BLaER1 (cell line): ENCODE measurements around the gene GOLGA6B.

ENCODE experiments used
- H3K27ac ChIP-seq: shearing (Covaris generic); formaldehyde crosslinking; 2 replicates; pipeline ENCODE4 v1.8.1; 2022
- H3K27me3 ChIP-seq: shearing (Covaris generic); formaldehyde crosslinking; 2 replicates; pipeline ENCODE4 v1.8.1; 2022
- H3K36me3 ChIP-seq: shearing (Covaris generic); formaldehyde crosslinking; 2 replicates; pipeline ENCODE4 v1.8.1; 2022
- H3K4me1 ChIP-seq: shearing (Covaris generic); formaldehyde crosslinking; 2 replicates; pipeline ENCODE4 v1.8.1; 2022
- H3K4me2 ChIP-seq: shearing (Covaris generic); formaldehyde crosslinking; 2 replicates; pipeline ENCODE4 v1.8.1; 2022
- H3K4me3 ChIP-seq: shearing (Covaris generic); formaldehyde crosslinking; 2 replicates; pipeline ENCODE4 v1.8.1; 2022
- H3K9ac ChIP-seq: shearing (Covaris generic); formaldehyde crosslinking; 2 replicates; pipeline ENCODE4 v1.8.1; 2022
- H3K9me3 ChIP-seq: shearing (Covaris generic); formaldehyde crosslinking; 2 replicates; pipeline ENCODE4 v1.8.1; 2022
- H4K20me1 ChIP-seq: shearing (Covaris generic); formaldehyde crosslinking; 2 replicates; pipeline ENCODE4 v1.8.1; 2022
- Cebpa-rat ChIP-seq: shearing (Covaris generic); IDR thresholded peaks from 2 replicates; pipeline ENCODE4 v1.8.1; 2022

GOLGA6B gene

DNA sequence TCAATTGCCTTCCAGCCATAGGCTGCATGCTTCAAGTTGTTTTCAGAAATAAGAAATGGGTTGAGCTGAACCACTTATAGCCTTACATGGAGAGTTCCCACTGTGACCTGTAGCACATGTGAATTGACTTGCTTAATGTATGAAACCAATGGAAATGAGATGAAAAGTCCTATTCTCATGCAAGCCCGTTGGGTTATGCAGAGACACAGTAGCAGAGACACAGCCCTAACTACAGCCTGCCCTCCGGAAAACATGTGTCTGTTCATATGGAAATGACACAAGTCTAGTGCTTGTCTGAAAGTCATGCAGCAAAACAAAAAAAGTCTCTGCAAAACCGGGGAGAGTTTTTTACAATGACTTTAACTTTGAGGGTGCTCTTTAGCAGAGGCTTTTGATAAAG is 17.0 kb downstream of the GOLGA6B start:
- Histone ChIP-seq H3K36me3 (no peaks in the 10 kb centered on the region), H3K4me2 (no peak overlapping the region), H3K9ac (no peak overlapping the region), H3K9me3 (no peaks in the 10 kb centered on the region), H3K4me3 (no peak overlapping the region), H4K20me1 (no peaks in the 10 kb centered on the region), H3K27ac (no peak overlapping the region), H3K27me3 (no peaks in the 10 kb centered on the region), H3K4me1 (no peaks in the 10 kb centered on the region)
- TF ChIP-seq Cebpa-rat: no peak

DNA sequence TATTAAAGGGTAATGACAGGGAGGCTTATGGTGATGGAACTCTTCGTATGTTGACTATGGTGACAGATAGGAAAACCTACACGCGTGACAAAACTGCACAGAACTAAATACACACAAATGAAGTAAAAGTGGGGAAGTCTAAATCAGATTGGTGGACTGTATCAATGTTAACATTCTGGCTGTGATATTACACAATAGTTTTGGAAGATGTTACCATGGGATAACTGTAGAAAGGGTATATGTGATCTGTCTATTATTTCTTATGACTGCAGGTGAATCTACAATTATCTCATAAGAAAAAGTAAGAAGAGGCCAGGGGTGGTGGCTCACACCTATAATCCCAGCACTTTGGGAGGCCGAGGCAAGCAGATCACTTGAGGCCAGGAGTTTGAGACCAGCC is 22.3 kb downstream of the GOLGA6B start:
- Histone ChIP-seq H3K9me3 (no peaks in the 10 kb centered on the region), H3K4me3 (no peak overlapping the region), H3K27ac (no peak overlapping the region), H3K9ac (no peak overlapping the region), H4K20me1 (no peaks in the 10 kb centered on the region), H3K27me3 (no peaks in the 10 kb centered on the region), H3K36me3 (no peaks in the 10 kb centered on the region), H3K4me2 (no peak overlapping the region), H3K4me1 (peaks cover 9% of the 10 kb centered on the region; the same call in 1 of the 2 replicates)
- peak; percentile 20; the same call in 1 of the 2 replicates for TF ChIP-seq Cebpa-rat

DNA sequence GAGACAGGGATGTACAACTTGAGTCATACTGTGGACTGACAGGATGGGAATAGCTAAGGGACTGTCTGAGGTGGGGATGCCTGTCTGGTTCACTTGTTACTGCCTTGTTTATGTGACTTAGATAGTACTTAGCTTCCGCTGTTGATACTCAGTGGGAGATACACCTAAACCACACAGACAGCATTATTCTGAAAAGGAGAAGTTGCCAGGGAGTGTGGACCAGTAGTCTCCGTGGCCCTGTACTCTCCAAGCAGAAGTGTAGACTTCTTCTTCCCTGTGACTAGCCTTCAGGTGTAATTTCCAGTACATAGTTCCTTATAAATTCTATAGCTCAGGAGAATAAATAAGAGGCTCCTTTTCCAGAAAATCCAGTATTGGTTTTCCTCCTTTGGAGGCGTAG is 26.4 kb downstream of the GOLGA6B start:
- Histone ChIP-seq H3K36me3 (no peaks in the 10 kb centered on the region), H3K4me2 (no peak overlapping the region), H3K9ac (no peak overlapping the region), H3K4me1 (peaks cover 20% of the 10 kb centered on the region), H3K27me3 (no peaks in the 10 kb centered on the region), H3K27ac (no peak overlapping the region), H4K20me1 (no peaks in the 10 kb centered on the region), H3K9me3 (no peaks in the 10 kb centered on the region), H3K4me3 (no peak overlapping the region)
- TF ChIP-seq Cebpa-rat: no peak

DNA sequence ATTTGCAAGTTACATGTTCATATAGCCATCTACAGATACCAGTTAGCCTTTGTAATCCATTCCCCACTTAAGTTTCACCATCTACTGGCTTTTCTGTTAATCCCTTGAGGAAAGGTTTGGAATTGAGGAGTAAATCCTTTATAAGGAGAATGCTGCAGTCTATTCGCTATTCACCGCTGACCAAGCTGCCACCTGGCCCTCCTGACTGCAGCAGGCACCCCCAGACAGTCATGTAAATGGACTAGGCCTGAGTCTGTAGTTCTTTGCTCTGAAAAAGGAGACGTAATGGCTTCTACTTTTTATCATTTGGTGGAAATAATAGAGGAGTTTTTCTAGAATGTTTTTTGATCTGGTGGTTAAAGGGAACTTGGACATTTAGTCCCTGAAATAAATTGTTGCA is 28.3 kb downstream of the GOLGA6B start:
- no peak for TF ChIP-seq Cebpa-rat
- Histone ChIP-seq H3K9me3 (no peaks in the 10 kb centered on the region), H4K20me1 (no peaks in the 10 kb centered on the region), H3K27me3 (no peaks in the 10 kb centered on the region), H3K9ac (no peak overlapping the region), H3K4me3 (no peak overlapping the region), H3K36me3 (no peaks in the 10 kb centered on the region), H3K27ac (no peak overlapping the region), H3K4me1 (peaks cover 32% of the 10 kb centered on the region), H3K4me2 (no peak overlapping the region)

DNA sequence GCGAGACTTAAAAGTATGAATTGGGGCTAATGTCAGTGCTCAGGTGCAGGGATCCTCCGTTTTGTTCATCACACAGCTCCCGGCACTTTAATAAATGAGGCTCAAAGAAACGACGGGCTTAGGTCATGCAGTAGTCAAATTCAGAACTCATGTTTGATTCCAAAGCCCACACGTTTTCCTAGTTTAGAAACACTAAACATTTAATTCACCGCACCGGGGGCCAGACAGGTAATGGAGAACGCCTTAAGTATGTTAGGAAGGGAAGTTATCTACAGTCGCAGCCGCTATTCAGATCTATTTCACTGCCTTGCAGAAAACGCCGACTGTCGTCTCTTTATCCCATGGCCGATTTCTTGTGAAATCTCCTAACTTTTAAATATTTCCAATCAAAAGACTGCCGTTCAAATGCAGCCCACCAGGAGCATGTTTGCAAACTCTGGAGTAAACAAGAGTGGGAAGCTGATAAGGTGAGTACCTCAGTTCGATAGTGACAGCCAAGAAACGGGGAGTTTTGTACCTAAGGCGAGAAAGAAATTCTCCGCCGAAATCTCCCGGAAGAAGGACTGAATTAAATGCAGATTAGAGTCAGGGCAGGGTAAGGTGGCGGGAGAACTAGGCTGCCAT is 30.9 kb downstream of the GOLGA6B start:
- Histone ChIP-seq H3K9ac (peak overlapping the region; percentile 76), H3K4me2 (peak overlapping the region; percentile 86), H3K27me3 (no peaks in the 10 kb centered on the region), H3K9me3 (no peaks in the 10 kb centered on the region), H3K27ac (peak overlapping the region; percentile 64), H3K4me1 (peaks cover 24% of the 10 kb centered on the region), H3K4me3 (peak overlapping the region; percentile 70), H4K20me1 (no peaks in the 10 kb centered on the region), H3K36me3 (no peaks in the 10 kb centered on the region)
- TF ChIP-seq Cebpa-rat: no peak

DNA sequence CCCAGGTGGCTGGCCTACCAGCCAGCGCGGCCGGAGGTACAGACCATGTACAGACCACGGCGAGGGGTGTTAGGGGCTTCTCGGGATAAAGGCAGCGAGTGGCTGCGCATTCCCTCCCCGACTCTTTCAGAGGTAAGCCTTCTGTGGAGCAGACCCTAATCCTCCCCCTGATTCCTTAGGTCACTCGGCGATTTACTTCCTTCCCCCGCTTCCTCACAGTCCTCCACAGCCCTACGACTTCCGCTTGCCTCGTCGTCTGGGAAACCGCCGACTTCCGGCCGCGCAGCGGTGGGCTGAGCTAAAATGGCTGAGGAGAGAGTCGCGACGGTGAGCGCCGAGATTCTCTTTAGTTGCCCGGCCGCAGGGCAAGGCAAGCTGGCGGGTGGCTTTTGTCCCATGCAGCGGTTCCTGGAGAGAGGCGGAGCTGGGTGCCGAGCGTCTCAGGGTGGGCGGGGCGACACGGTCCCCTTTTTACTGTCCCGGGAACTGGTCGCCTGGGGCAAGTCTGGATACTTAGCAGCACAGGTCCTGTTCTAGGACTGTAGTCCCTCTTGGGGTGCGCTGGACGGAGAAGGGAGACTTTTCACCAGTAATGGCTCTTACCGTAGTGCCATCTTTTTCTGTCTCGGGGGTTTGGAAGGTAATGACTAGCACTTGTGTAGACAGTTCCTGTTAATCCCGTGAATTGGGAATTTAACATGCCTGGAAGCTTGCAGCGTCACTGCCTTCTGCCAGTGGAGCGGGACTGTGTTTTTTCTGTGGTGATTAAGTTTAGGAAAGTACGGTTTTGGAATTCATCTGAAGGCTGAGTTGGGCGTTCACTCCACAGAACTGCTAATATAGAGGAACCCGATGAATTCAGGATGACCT is 31.7 kb downstream of the GOLGA6B start, which contains the start of the genes BBS4 and HIGD2B:
Gene BBS4, plus strand, starts transcription at position 283 of the 870 bp plus-strand sequence. Its CDS starts 21 bp downstream, at position 304.
Gene HIGD2B, minus strand, starts transcription at position 258 of the 870 bp plus-strand sequence. CDS start 9,808 bp downstream, outside the sequence.
- Histone ChIP-seq H3K4me1 (peaks cover 29% of the 10 kb centered on the region), H3K4me2 (peak within 1 kb of the TSS; percentile 86), H4K20me1 (no peaks in the 10 kb centered on the region), H3K27me3 (no peaks in the 10 kb centered on the region), H3K9ac (peak within 1 kb of the TSS; percentile 76), H3K27ac (peak within 1 kb of the TSS; percentile 64), H3K9me3 (no peaks in the 10 kb centered on the region), H3K4me3 (peak within 1 kb of the TSS; percentile 70), H3K36me3 (no peaks in the 10 kb centered on the region)
- no peak for TF ChIP-seq Cebpa-rat

DNA sequence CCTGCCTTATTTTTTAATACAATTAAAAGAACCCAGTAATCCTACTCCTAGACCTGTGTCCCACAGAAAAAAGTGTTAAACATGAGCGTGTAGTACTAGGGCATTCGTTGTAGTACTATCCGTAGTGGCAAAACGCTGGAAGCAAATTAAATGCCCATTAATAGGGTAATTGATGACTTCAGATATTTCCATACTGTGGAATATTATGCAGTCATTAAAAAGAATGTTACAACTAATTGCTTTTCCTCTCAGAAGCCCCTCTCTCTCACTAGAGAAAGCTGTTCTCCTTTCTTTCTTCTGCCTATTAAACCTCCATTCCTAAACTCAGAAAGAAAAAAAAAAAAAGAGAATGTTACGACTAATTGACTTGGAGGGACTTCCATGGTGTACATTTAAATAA is 34.2 kb downstream of the GOLGA6B start:
- TF ChIP-seq Cebpa-rat: no peak
- Histone ChIP-seq H3K27ac (no peak overlapping the region), H3K4me1 (peaks cover 32% of the 10 kb centered on the region), H3K27me3 (no peaks in the 10 kb centered on the region), H3K9me3 (no peaks in the 10 kb centered on the region), H4K20me1 (no peaks in the 10 kb centered on the region), H3K36me3 (no peaks in the 10 kb centered on the region), H3K9ac (no peak overlapping the region), H3K4me3 (no peak overlapping the region), H3K4me2 (no peak overlapping the region)

DNA sequence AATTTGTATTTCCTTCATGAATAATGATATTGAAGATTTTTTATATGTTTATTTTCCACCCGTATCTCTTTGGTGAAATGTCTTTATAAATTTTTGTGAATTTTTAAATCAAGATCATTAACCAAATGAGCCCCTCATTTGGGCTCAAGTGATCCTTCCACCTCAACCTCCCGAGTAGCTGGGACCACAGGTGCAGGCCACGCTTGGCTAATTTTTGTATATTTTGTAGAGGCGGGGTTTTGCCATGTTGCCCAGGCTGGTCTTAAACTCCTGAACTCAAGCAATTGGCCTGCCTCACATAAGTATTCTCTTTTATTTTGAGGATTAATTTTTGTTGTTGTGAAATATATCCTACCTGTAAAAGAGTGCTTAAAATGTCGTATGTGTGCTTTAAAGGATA is 36.4 kb downstream of the GOLGA6B start:
- Histone ChIP-seq H3K9me3 (no peaks in the 10 kb centered on the region), H3K4me1 (peaks cover 20% of the 10 kb centered on the region), H3K27ac (no peak overlapping the region), H3K4me2 (0 out of 2 replicates have a peak overlapping the region, but pooled peaks have one; percentile 24), H3K36me3 (no peaks in the 10 kb centered on the region), H3K4me3 (no peak overlapping the region), H3K9ac (no peak overlapping the region), H4K20me1 (no peaks in the 10 kb centered on the region), H3K27me3 (no peaks in the 10 kb centered on the region)
- no peak for TF ChIP-seq Cebpa-rat

DNA sequence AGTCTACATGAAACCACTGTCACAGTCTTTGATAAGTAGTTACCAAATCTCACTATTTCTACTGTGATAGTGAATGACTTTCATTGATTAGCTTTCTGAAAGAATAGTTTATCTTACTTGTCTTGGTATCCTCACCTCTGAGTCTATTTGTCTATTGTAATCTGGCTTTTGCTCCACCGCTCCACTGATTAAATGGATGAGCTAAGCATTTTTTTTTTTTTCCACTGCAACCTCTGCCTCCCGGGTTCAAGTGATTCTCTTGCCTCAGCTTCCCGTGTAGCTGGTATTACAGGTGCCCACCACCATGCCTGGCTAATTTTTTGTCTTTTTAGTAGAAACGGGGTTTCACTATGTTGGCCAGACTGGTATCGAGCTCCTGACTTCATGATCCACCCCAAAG is 44.4 kb downstream of the GOLGA6B start:
- no peak for TF ChIP-seq Cebpa-rat
- no peak overlapping the region for H3K27ac ChIP-seq
- H3K4me1 ChIP-seq: no peaks in the 10 kb centered on the region
- H3K9me3 ChIP-seq: no peaks in the 10 kb centered on the region
- H4K20me1 ChIP-seq: no peaks in the 10 kb centered on the region
- no peak overlapping the region for H3K4me2 ChIP-seq
- no peaks in the 10 kb centered on the region for H3K36me3 ChIP-seq
- H3K27me3 ChIP-seq: no peaks in the 10 kb centered on the region
- no peak overlapping the region for H3K4me3 ChIP-seq
- no peak overlapping the region for H3K9ac ChIP-seq

DNA sequence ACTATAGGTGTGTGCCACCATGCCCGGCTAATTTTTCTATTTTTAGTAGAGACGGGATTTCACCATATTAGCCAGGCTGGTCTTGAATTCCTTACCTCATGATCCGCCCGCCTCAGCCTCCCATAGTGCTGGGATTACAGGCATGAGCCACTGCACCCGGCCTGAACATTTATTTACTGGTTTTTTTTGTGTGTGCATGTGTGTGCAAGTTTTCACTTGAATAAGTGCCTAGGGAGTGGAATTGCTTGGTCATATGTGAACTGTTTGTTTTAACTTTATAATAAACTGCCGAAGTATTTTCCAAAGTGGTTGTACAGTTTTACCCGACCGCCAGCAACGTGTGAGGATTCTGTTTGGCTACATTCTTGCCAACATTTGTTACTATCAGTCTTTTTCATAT is 45.6 kb downstream of the GOLGA6B start:
- H3K4me1 ChIP-seq: no peaks in the 10 kb centered on the region
- H3K4me3 ChIP-seq: no peak overlapping the region
- no peak overlapping the region for H3K4me2 ChIP-seq
- H3K27ac ChIP-seq: no peak overlapping the region
- no peaks in the 10 kb centered on the region for H3K9me3 ChIP-seq
- H3K9ac ChIP-seq: no peak overlapping the region
- no peak for TF ChIP-seq Cebpa-rat
- H3K36me3 ChIP-seq: no peaks in the 10 kb centered on the region
- H4K20me1 ChIP-seq: no peaks in the 10 kb centered on the region
- H3K27me3 ChIP-seq: no peaks in the 10 kb centered on the region
